GM12878 (cell line): ENCODE results near the gene KIRREL3. TPM values are rescaled to one million over a fixed set of nuclear protein-coding genes. Genes with fewer than 3 reads are reported as not detected.

Source experiments
- ATAC-seq: fragments of 200-7000 bp; cut with Tn5 transposase; 3 replicates; pipeline ENCODE4 v1.9.1; 2020; ENCODE audit warnings: mild to moderate bottlenecking, moderate library complexity
- BruUV-seq: library from RNA; stranded (reverse); fragments of 400-500 nt; replicated peaks from 2 replicates; lab custom pipeline; 2021; lab: Mats Ljungman, UMichigan
- CTCF ChIA-PET: fragments of 300-600 bp; sonication (Branson Sonifier 250); formaldehyde crosslinking; extraction: SDS; loops from one replicate; lab custom pipeline; 2021; ENCODE audit warnings: inconsistent platforms; lab: Yijun Ruan, JAX
- POLR2A ChIA-PET: fragments of 350-600 bp; formaldehyde crosslinking; extraction: SDS; loops from one replicate; lab custom pipeline; 2021; ENCODE audit warnings: inconsistent platforms; lab: Charles Lee
- RAD21 ChIA-PET: fragments of 300-600 bp; sonication (Branson Sonifier 250); formaldehyde crosslinking; loops from one replicate; lab custom pipeline; 2023; ENCODE audit warnings: antibody characterized with exemption; ENCODE audit not compliant: unreplicated experiment; lab: Charles Lee
- SMC1A ChIA-PET: fragments of 300-600 bp; sonication (Branson Sonifier 250); formaldehyde crosslinking; loops from one replicate; lab custom pipeline; 2023; ENCODE audit not compliant: unreplicated experiment, uncharacterized antibody; lab: Charles Lee
- DNase-seq: peaks from one replicate; pipeline ENCODE4 v3.0.0-alpha.2; 2011; ENCODE audit warnings: low read depth, low spot score
- FAIRE-seq: peaks from 3 replicates; lab custom pipeline; 2011; peaks lifted over from hg19 to GRCh38; lab: Jason Lieb, UNC
- H2AFZ ChIP-seq: 2 replicates; pipeline ENCODE4 v1.6.0; 2011; ENCODE audit warnings: low read depth, low read length, control low read depth; ENCODE audit not compliant: control insufficient read depth
- H3K27ac ChIP-seq: 2 replicates; pipeline ENCODE4 v1.5.1; 2011; ENCODE audit warnings: control low read depth; ENCODE audit not compliant: control insufficient read depth, insufficient read depth
- H3K27me3 ChIP-seq, 2 experiments: replicated peaks in 1 of 2; 2 replicates each; pipeline versions ENCODE4 v1.6.0 to v1.6.1; 2011; ENCODE audit warnings: low read length in 1 of 2; ENCODE audit not compliant: control insufficient read depth in 2 of 2, insufficient read depth in 2 of 2
- H3K36me3 ChIP-seq, 2 experiments: 2 replicates each; pipeline ENCODE4 v1.5.1; 2011; ENCODE audit warnings: low read length in 1 of 2; ENCODE audit not compliant: control insufficient read depth in 2 of 2, insufficient read depth in 2 of 2
- H3K4me1 ChIP-seq: 2 replicates; pipeline ENCODE4 v1.6.1; 2011; ENCODE audit warnings: mild to moderate bottlenecking, low read length, moderate library complexity, mixed read lengths; ENCODE audit not compliant: control insufficient read depth, insufficient read depth
- H3K4me2 ChIP-seq: 2 replicates; pipeline ENCODE4 v1.6.0; 2011; ENCODE audit warnings: control low read depth; ENCODE audit not compliant: control insufficient read depth, insufficient read depth
- H3K4me3 ChIP-seq: fragments of 200-600 bp; sonication (generic); 2 replicates; pipeline ENCODE4 v1.5.1; 2016
- H3K79me2 ChIP-seq: 2 replicates; pipeline ENCODE4 v1.6.0; 2011; ENCODE audit warnings: low read length; ENCODE audit not compliant: control insufficient read depth, insufficient read depth
- H3K9ac ChIP-seq: 2 replicates; pipeline ENCODE4 v1.8.0; 2011; ENCODE audit warnings: low read length, control low read depth, mixed read lengths; ENCODE audit not compliant: control insufficient read depth, insufficient read depth
- H3K9me3 ChIP-seq: replicated peaks from 3 replicates; pipeline ENCODE4 v1.5.1; 2011; ENCODE audit warnings: mild to moderate bottlenecking, low read length; ENCODE audit not compliant: control insufficient read depth, insufficient read depth
- H4K20me1 ChIP-seq: 2 replicates; pipeline ENCODE4 v1.6.0; 2011; ENCODE audit not compliant: control insufficient read depth, insufficient read depth
- BCL11A ChIP-seq: IDR thresholded peaks from 2 replicates; pipeline ENCODE4 v1.6.1; 2011; ENCODE audit warnings: low read depth, low read length
- CREM ChIP-seq: IDR thresholded peaks from 2 replicates; pipeline ENCODE4 v1.6.1; 2014; ENCODE audit warnings: antibody characterized with exemption, low read depth
- ESRRA ChIP-seq: IDR thresholded peaks from 2 replicates; pipeline ENCODE4 v1.6.1; 2012; ENCODE audit warnings: mild to moderate bottlenecking, low read length, improper control_type of control experiment
- FOXK2 ChIP-seq: fragments of 450-650 bp; IDR thresholded peaks from 2 replicates; pipeline ENCODE4 v1.6.1; 2017; ENCODE audit warnings: mild to moderate bottlenecking, moderate library complexity
- KAT2A ChIP-seq: conservative IDR thresholded peaks from 2 replicates; pipeline ENCODE4 v1.6.1; 2011; ENCODE audit warnings: low read depth, low read length; ENCODE audit not compliant: control insufficient read depth
- NFXL1 ChIP-seq: fragments of 450-650 bp; IDR thresholded peaks from 2 replicates; pipeline ENCODE4 v1.6.1; 2017; ENCODE audit warnings: antibody characterized with exemption, mild to moderate bottlenecking, borderline replicate concordance
- NR2C2 ChIP-seq: IDR thresholded peaks from 2 replicates; pipeline ENCODE4 v1.6.1; 2011; ENCODE audit warnings: borderline replicate concordance, low read depth; ENCODE audit not compliant: control insufficient read depth, insufficient read length
- NRF1 ChIP-seq: conservative IDR thresholded peaks from 2 replicates; pipeline ENCODE4 v1.6.1; 2011; ENCODE audit warnings: mild to moderate bottlenecking, low read depth, low read length, improper control_type of control experiment
- RAD21 ChIP-seq: IDR thresholded peaks from 2 replicates; pipeline ENCODE4 v1.6.1; 2011; ENCODE audit warnings: mild to moderate bottlenecking, low read depth, low read length, moderate library complexity; ENCODE audit not compliant: insufficient read depth
- SP1 ChIP-seq: IDR thresholded peaks from one replicate; pipeline ENCODE4 v1.6.1; 2011; ENCODE audit warnings: low read depth, low read length
- SRF ChIP-seq, 2 experiments: IDR thresholded peaks; 2 replicates each; pipeline ENCODE4 v1.6.1; 2011; ENCODE audit warnings: low read depth in 2 of 2, low read length in 2 of 2, mild to moderate bottlenecking in 1 of 2, moderate library complexity in 1 of 2
- STAT3 ChIP-seq: IDR thresholded peaks from 2 replicates; pipeline ENCODE4 v1.6.1; 2011; ENCODE audit warnings: low read depth, low read length, improper control_type of control experiment
- TCF12 ChIP-seq: IDR thresholded peaks from 2 replicates; pipeline ENCODE4 v1.6.1; 2011; ENCODE audit warnings: low read depth, mild to moderate bottlenecking, low read length
- TCF3 ChIP-seq: IDR thresholded peaks from 2 replicates; pipeline ENCODE4 v1.6.1; 2012; ENCODE audit warnings: low read depth, mild to moderate bottlenecking, low read length, borderline replicate concordance; ENCODE audit not compliant: insufficient read depth
- WGBS: methylation state at CpG from one replicate; pipeline ENCODE4 v1.1.6; 2016; ENCODE audit warnings: low lambda C conversion rate; ENCODE audit not compliant: insufficient replicate concordance, insufficient coverage; ENCODE audit errors: missing lambda C conversion rate; 5-methylcytosine and 5-hydroxymethylcytosine counted together
- in situ Hi-C: fragments of 300-500 bp; cut with MboI; formaldehyde crosslinking; loops from 9 replicates; pipeline ENCODE4 v1.14.3; 2018; ENCODE audit warnings: mixed read lengths
- intact Hi-C: fragments of 100-400 bp; cut with micrococcal nuclease; formaldehyde crosslinking; loops from one replicate; pipeline ENCODE4 v1.14.2; 2022; ENCODE audit not compliant: unreplicated experiment
- polyA plus RNA-seq, 11 experiments: library from polyadenylated mRNA; depleted of rRNA in 4 of 11; unstranded in 6 of 11; stranded (reverse) in 5 of 11; fragments of >200 nt; fragmentation: Nextera tagmentation in 4 of 11; fragmentation: Illumina TruSeq in 1 of 11; extraction: Ambion mirVana in 4 of 11; extraction: Trizol in 1 of 11; gene quantifications; 1 replicate in 1 of 11; 2 replicates in 10 of 11; pipeline versions ENCODE4 v1.2.1 to v1.2.3, GENCODE V29; 2011 to 2016; ENCODE audit warnings: inconsistent platforms in 2 of 11, missing spikeins in 2 of 11, low read depth in 1 of 11
- total RNA-seq, 4 experiments: library from RNA; depleted of rRNA in 3 of 4; stranded (reverse); fragments of >200 nt in 3 of 4; fragmentation: Illumina TruSeq in 1 of 4; extraction: Trizol in 1 of 4; gene quantifications; 2 replicates each; pipeline versions ENCODE4 v1.2.1 to v1.2.3, GENCODE V29; 2013 to 2021
- TF ChIP-seq, protein P1 (sequence below): IDR thresholded peaks from 2 replicates; pipeline ENCODE4 v1.6.1; 2011; ENCODE audit warnings: mild to moderate bottlenecking, low read depth, low read length, moderate library complexity; ENCODE audit not compliant: insufficient replicate concordance
- TF ChIP-seq, protein P2 (sequence below): IDR thresholded peaks from 2 replicates; pipeline ENCODE4 v1.6.1; 2011; ENCODE audit warnings: borderline replicate concordance, low read depth, mild to moderate bottlenecking, moderate library complexity, low read length; ENCODE audit not compliant: insufficient read depth, poor library complexity, severe bottlenecking
- TF ChIP-seq, protein P3 (sequence below): IDR thresholded peaks from 2 replicates; pipeline ENCODE4 v1.6.1; 2012; ENCODE audit warnings: mild to moderate bottlenecking, low read depth, low read length

The KIRREL3 gene
- total and polyA plus RNA-seq, 10 of the 15 experiments (the other 5 are each of a cell fraction or from before 2014, with no cell fraction given): under 0.01 TPM; not detected in 9

DNA sequence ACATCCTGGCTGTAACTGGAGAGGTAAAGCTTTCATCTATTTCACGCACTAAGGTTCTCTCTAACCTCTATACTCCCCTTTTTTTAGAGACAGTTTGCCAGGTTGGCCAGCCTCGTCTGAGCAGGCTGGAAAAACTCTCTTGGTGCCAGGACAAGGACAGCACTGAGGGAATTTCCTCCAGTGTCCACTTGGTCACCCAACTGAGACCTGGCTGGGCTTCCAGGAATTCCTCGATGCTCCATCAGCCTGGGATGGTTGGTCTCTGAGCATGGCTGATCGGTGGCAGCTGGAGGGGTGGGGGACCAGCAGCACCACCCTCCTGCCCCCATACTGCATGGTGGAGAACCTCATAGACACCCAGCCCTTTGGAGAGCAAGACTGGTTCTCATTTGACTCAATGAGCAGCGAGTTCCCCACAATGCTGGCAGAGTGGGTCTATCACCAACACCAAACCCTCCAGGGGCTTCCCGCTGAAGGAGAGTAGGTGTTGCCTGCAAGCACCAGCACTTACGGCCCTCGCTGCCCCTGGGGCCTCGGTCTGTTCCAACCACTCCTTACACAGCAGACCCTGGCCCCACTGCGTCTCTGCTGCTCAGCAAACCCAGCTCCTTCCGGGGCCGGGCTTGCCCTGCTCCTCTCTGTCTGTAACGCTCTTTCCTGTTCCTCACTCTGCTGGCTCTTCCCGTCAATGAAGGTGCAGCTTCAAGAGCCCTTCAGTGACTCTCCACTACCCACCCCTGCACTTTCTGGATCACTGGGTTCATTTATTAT is 522.9 kb downstream of the KIRREL3 start:
- no TSS peak for BruUV-seq
- Histone ChIP-seq H3K27ac (no peak overlapping the region), H3K27me3 (no peaks in the 10 kb centered on the region; a peak in 1 of 4 replicates), H3K4me3 (no peak overlapping the region), H3K36me3 (no peaks in the 10 kb centered on the region), H3K79me2 (no peaks in the 10 kb centered on the region), H3K9ac (no peak overlapping the region), H3K4me2 (peak overlapping the region; percentile 44), H4K20me1 (no peaks in the 10 kb centered on the region), H2AFZ (peak overlapping the region; percentile 51), H3K4me1 (peaks cover 8% of the 10 kb centered on the region), H3K9me3 (no peaks in the 10 kb centered on the region)
- SMC1A ChIA-PET: interaction anchor here (4.3 kb wide), 1 partner anchor 168 kb away, joined by 78 read pairs; no protein-coding TSS in a partner anchor
- WGBS: 17% methylated on average over 14 of the region's 14 CpGs
- POLR2A ChIA-PET: no interaction called here
- DNase-seq (no peak), ATAC-seq (peak; percentile 43), FAIRE-seq (no peak)
- intact Hi-C loops: no loop called here
- RAD21 ChIA-PET: no interaction called here
- in situ Hi-C loops: no loop called here
- CTCF ChIA-PET: interaction anchor here (0.7 to 1.0 kb wide), 3 partner anchors 35 to 167 kb away, joined by 3 to 6 read pairs (median 4); no protein-coding TSS in a partner anchor
- TF ChIP-seq TCF12: no peak
- TF ChIP-seq NFXL1: no peak
- no peak for TF ChIP-seq CREM
- TF ChIP-seq STAT3: no peak
- TF ChIP-seq, protein P1, sequence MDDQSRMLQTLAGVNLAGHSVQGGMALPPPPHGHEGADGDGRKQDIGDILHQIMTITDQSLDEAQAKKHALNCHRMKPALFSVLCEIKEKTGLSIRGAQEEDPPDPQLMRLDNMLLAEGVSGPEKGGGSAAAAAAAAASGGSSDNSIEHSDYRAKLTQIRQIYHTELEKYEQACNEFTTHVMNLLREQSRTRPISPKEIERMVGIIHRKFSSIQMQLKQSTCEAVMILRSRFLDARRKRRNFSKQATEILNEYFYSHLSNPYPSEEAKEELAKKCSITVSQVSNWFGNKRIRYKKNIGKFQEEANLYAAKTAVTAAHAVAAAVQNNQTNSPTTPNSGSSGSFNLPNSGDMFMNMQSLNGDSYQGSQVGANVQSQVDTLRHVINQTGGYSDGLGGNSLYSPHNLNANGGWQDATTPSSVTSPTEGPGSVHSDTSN: no peak
- no peak for TF ChIP-seq ESRRA
- no peak for TF ChIP-seq NRF1
- TF ChIP-seq, protein P2, sequence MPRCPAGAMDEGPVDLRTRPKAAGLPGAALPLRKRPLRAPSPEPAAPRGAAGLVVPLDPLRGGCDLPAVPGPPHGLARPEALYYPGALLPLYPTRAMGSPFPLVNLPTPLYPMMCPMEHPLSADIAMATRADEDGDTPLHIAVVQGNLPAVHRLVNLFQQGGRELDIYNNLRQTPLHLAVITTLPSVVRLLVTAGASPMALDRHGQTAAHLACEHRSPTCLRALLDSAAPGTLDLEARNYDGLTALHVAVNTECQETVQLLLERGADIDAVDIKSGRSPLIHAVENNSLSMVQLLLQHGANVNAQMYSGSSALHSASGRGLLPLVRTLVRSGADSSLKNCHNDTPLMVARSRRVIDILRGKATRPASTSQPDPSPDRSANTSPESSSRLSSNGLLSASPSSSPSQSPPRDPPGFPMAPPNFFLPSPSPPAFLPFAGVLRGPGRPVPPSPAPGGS: no peak
- no peak for TF ChIP-seq SRF (IDR thresholded peaks at IDR 0.05; ENCODE audit: low read depth in 2 of 2, low read length in 2 of 2)
- TF ChIP-seq KAT2A: no peak
- no peak for TF ChIP-seq NR2C2
- no peak for TF ChIP-seq FOXK2
- no peak for TF ChIP-seq RAD21
- TF ChIP-seq SP1: no peak
- TF ChIP-seq, protein P3, sequence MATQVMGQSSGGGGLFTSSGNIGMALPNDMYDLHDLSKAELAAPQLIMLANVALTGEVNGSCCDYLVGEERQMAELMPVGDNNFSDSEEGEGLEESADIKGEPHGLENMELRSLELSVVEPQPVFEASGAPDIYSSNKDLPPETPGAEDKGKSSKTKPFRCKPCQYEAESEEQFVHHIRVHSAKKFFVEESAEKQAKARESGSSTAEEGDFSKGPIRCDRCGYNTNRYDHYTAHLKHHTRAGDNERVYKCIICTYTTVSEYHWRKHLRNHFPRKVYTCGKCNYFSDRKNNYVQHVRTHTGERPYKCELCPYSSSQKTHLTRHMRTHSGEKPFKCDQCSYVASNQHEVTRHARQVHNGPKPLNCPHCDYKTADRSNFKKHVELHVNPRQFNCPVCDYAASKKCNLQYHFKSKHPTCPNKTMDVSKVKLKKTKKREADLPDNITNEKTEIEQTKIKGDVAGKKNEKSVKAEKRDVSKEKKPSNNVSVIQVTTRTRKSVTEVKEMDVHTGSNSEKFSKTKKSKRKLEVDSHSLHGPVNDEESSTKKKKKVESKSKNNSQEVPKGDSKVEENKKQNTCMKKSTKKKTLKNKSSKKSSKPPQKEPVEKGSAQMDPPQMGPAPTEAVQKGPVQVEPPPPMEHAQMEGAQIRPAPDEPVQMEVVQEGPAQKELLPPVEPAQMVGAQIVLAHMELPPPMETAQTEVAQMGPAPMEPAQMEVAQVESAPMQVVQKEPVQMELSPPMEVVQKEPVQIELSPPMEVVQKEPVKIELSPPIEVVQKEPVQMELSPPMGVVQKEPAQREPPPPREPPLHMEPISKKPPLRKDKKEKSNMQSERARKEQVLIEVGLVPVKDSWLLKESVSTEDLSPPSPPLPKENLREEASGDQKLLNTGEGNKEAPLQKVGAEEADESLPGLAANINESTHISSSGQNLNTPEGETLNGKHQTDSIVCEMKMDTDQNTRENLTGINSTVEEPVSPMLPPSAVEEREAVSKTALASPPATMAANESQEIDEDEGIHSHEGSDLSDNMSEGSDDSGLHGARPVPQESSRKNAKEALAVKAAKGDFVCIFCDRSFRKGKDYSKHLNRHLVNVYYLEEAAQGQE: no peak
- TF ChIP-seq TCF3: no peak
- no peak for TF ChIP-seq BCL11A
- TF ChIP-seq, all 136 proteins: peak for 0
